ENCODE results near the gene FAIM2. TPM values are rescaled to one million over a fixed set of nuclear protein-coding genes. Genes with fewer than 3 reads are reported as not detected.

The FAIM2 gene
- total RNA-seq, 1 experiment from 2014 or later, result 0.22 TPM

DNA sequence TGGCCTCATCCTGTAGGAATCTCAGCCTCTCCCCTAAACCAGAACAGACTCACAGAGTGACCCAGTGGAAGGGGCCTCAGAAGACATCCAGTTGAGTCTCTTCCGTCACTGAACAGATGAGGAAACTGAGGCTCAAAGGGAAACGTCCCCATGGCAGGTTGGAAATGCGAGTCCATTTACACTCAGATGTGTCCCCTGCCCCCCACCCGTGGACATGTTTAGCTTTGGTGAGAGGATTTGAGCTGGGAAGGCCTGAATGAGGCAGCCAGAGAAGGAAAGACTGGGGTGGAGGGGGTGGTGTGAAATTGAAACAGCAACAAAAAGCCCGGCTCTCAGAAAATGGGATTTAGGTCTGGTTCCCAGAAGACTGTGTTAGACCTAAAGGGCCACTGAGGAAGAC, 1.7 kb downstream of the FAIM2 start:
- Mint-ChIP-seq H3K36me3 (no peaks in the 10 kb centered on the region), H3K27me3 (ENCODE audit: low read depth) (peaks cover 37% of the 10 kb centered on the region), H3K4me3 (no peak overlapping the region), H3K4me1 (peaks cover 6% of the 10 kb centered on the region; the same call in 1 of the 2 replicates), H3K27ac (no peak overlapping the region), H3K9me3 (no peaks in the 10 kb centered on the region)
- no peak for DNase-seq (ENCODE audit: low spot score)
- CTCF ChIA-PET, result interaction anchor here (1.3 to 3.2 kb wide), 6 partner anchors 19 to 65 kb away, joined by 3 to 16 read pairs (median 6); no protein-coding TSS in a partner anchor
- ATAC-seq, result no peak
- TF ChIP-seq ZNF317 (CRISPR knock-in tag; IDR thresholded peaks at IDR 0.05; ENCODE audit: borderline replicate concordance, low read depth) (no peak), HMGXB4 (CRISPR knock-in tag; IDR thresholded peaks at IDR 0.05) (no peak), ZBTB21 (CRISPR knock-in tag; IDR thresholded peaks at IDR 0.05; ENCODE audit: borderline replicate concordance) (no peak), MAX (CRISPR knock-in tag; IDR thresholded peaks at IDR 0.05) (no peak), RELA (CRISPR knock-in tag; IDR thresholded peaks at IDR 0.05; ENCODE audit: borderline replicate concordance) (no peak), TEAD4 (CRISPR knock-in tag; IDR thresholded peaks at IDR 0.05) (no peak), ZNF219 (CRISPR knock-in tag; IDR thresholded peaks at IDR 0.05; ENCODE audit: borderline replicate concordance) (no peak), GABPB1 (CRISPR knock-in tag; IDR thresholded peaks at IDR 0.05) (no peak), PRRX2 (CRISPR knock-in tag; IDR thresholded peaks at IDR 0.05) (no peak), OVOL2 (CRISPR knock-in tag; IDR thresholded peaks at IDR 0.05; ENCODE audit: borderline replicate concordance) (no peak)
- TF ChIP-seq, protein P1, sequence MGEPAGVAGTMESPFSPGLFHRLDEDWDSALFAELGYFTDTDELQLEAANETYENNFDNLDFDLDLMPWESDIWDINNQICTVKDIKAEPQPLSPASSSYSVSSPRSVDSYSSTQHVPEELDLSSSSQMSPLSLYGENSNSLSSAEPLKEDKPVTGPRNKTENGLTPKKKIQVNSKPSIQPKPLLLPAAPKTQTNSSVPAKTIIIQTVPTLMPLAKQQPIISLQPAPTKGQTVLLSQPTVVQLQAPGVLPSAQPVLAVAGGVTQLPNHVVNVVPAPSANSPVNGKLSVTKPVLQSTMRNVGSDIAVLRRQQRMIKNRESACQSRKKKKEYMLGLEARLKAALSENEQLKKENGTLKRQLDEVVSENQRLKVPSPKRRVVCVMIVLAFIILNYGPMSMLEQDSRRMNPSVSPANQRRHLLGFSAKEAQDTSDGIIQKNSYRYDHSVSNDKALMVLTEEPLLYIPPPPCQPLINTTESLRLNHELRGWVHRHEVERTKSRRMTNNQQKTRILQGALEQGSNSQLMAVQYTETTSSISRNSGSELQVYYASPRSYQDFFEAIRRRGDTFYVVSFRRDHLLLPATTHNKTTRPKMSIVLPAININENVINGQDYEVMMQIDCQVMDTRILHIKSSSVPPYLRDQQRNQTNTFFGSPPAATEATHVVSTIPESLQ (CRISPR knock-in tag; IDR thresholded peaks at IDR 0.05), result no peak
- TF ChIP-seq, protein P2, sequence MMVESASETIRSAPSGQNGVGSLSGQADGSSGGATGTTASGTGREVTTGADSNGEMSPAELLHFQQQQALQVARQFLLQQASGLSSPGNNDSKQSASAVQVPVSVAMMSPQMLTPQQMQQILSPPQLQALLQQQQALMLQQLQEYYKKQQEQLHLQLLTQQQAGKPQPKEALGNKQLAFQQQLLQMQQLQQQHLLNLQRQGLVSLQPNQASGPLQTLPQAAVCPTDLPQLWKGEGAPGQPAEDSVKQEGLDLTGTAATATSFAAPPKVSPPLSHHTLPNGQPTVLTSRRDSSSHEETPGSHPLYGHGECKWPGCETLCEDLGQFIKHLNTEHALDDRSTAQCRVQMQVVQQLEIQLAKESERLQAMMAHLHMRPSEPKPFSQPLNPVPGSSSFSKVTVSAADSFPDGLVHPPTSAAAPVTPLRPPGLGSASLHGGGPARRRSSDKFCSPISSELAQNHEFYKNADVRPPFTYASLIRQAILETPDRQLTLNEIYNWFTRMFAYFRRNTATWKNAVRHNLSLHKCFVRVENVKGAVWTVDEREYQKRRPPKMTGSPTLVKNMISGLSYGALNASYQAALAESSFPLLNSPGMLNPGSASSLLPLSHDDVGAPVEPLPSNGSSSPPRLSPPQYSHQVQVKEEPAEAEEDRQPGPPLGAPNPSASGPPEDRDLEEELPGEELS (CRISPR knock-in tag; IDR thresholded peaks at IDR 0.05), result no peak
- POLR2A ChIA-PET, result no interaction called here

- ChIA-PET POLR2A (no interaction called here), CTCF (interaction anchor here (1.1 to 3.2 kb wide), 3 partner anchors 9 to 66 kb away, joined by 4 to 16 read pairs (median 7); no protein-coding TSS in a partner anchor)
- H3K36me3 Mint-ChIP-seq, result no peaks in the 10 kb centered on the region
- peaks cover 34% of the 10 kb centered on the region for H3K27me3 Mint-ChIP-seq (ENCODE audit: low read depth)
- DNase-seq (ENCODE audit: low spot score), result no peak
- ATAC-seq, result no peak
- H3K4me1 Mint-ChIP-seq, result peaks cover 6% of the 10 kb centered on the region; the same call in 1 of the 2 replicates
- H3K9me3 Mint-ChIP-seq, result no peaks in the 10 kb centered on the region
- no peak overlapping the region for H3K4me3 Mint-ChIP-seq
- TF ChIP-seq E2F5 (CRISPR knock-in tag; IDR thresholded peaks at IDR 0.05) (no peak), NR2C2 (CRISPR knock-in tag; IDR thresholded peaks at IDR 0.05) (no peak), ZNF219 (CRISPR knock-in tag; IDR thresholded peaks at IDR 0.05; ENCODE audit: borderline replicate concordance) (no peak), ZNF671 (CRISPR knock-in tag; IDR thresholded peaks at IDR 0.05) (no peak), TEAD1 (CRISPR knock-in tag; IDR thresholded peaks at IDR 0.05) (no peak)
- TF ChIP-seq, protein P3, sequence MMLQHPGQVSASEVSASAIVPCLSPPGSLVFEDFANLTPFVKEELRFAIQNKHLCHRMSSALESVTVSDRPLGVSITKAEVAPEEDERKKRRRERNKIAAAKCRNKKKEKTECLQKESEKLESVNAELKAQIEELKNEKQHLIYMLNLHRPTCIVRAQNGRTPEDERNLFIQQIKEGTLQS (CRISPR knock-in tag; conservative IDR thresholded peaks at IDR 0.05), result no peak
- no peak overlapping the region for H3K27ac Mint-ChIP-seq
Observed at GRCh38 chr12:49901026-49901425, 2.7 kb downstream of the FAIM2 start.
